Measurements from ENCODE around the gene ZNF548. TPM values are rescaled to one million over a fixed set of nuclear protein-coding genes. Genes with fewer than 3 reads are reported as not detected.

Gene ZNF548
- total RNA-seq, 1 experiment from 2014 or later = 13.0 TPM

DNA sequence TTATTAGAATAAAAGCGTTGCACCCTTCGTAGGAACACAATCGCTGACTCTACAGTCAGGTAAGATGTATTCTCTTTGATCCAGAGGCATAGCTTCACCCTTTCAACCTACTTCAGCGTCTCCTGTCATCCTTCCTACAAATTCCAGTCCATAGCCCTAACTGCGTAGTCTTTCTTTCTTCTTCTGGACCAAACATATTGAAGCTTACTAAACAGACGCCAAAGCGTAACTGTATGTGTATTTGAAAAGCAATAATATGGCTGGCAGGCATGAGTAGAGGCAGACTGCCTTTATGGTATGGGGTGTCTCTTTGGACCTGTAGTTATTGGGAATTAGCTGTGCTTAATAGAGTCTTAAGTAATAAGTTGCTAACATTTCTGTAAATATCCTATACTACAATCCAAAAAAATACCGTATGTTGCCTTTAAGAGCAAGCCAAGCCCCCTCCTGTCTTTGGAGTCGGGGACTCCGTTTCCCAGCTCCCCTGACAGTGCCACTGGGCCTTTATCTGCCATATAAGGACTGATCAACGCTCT, 392 bp upstream of the ZNF548 start:
- Histone ChIP-seq H3K9me3 (ENCODE audit: control insufficient read depth, low read depth, low read length) (no peaks in the 10 kb centered on the region), H3K27me3 (ENCODE audit: insufficient read depth, low read length) (no peaks in the 10 kb centered on the region), H3K18ac (ENCODE audit: insufficient read length, low read depth, low read length) (no peak overlapping the region), H4K8ac (replicated peaks; ENCODE audit: insufficient read length, low read depth, low read length) (no peak overlapping the region), H2BK15ac (ENCODE audit: low read depth, low read length) (no peak overlapping the region), H2AK5ac (ENCODE audit: insufficient read length, low read length) (no peak overlapping the region), H3K4me1 (ENCODE audit: insufficient read depth, low read length) (no peaks in the 10 kb centered on the region), H4K91ac (ENCODE audit: insufficient read length, low read depth, low read length) (no peak overlapping the region), H4K20me1 (ENCODE audit: control insufficient read depth, insufficient read depth, insufficient read length) (no peaks in the 10 kb centered on the region), H3K4ac (ENCODE audit: low read depth, low read length) (no peak overlapping the region), H3K9ac (ENCODE audit: extremely low read depth, insufficient read length, low read length) (no peak overlapping the region), H3K27ac (ENCODE audit: insufficient read length, low read depth, low read length) (no peak overlapping the region), H3K4me2 (ENCODE audit: insufficient read depth, insufficient read length, low read length) (peak overlapping the region; percentile 32), H2BK12ac (ENCODE audit: insufficient read length, low read depth, low read length) (no peak overlapping the region), H2BK5ac (ENCODE audit: insufficient read length, low read length) (no peak overlapping the region), H3K79me2 (ENCODE audit: insufficient read depth, low read length) (peaks cover 10% of the 10 kb centered on the region; the same call in 1 of the 2 replicates), H3K23ac (ENCODE audit: insufficient read length, low read depth, low read length) (no peak overlapping the region), H3K23me2 (ENCODE audit: insufficient read length, low read depth, low read length, poor library complexity, severe bottlenecking) (peaks cover 6% of the 10 kb centered on the region), H4K5ac (ENCODE audit: insufficient read length, low read depth, low read length) (no peak overlapping the region), H2BK120ac (ENCODE audit: low read depth, low read length, poor library complexity, severe bottlenecking) (no peak overlapping the region), H3K56ac (ENCODE audit: insufficient read length, low read depth, low read length) (no peak overlapping the region), H3K79me1 (ENCODE audit: insufficient read depth, low read depth, low read length, poor library complexity, severe bottlenecking) (no peaks in the 10 kb centered on the region), H2AFZ (ENCODE audit: low read length) (peak overlapping the region; percentile 52), H3T11ph (ENCODE audit: low read length) (no peak overlapping the region), H2BK20ac (ENCODE audit: low read depth, low read length, poor library complexity, severe bottlenecking) (no peak overlapping the region), H3K14ac (ENCODE audit: insufficient read depth, low read length) (no peak overlapping the region)
- no peak for DNase-seq
- Mint-ChIP-seq H3K9me3 (no peaks in the 10 kb centered on the region), H3K4me3 (peak overlapping the region; percentile 92 to 96), H3K36me3 (ENCODE audit: insufficient read depth in 1 of 3, low read depth in 3 of 3) (peaks cover 0 to 1% (median 0%) of the 10 kb centered on the region in 3 experiments; a peak in 1 of 7 replicates), H3K27me3 (ENCODE audit: low read depth) (peaks cover 16% of the 10 kb centered on the region), H3K27ac (peak overlapping the region in 1 of 3 experiments; percentile 22; a peak in 1 of 7 replicates), H3K4me1 (peaks cover 13% of the 10 kb centered on the region in 2 experiments)
- TF ChIP-seq, protein P1, sequence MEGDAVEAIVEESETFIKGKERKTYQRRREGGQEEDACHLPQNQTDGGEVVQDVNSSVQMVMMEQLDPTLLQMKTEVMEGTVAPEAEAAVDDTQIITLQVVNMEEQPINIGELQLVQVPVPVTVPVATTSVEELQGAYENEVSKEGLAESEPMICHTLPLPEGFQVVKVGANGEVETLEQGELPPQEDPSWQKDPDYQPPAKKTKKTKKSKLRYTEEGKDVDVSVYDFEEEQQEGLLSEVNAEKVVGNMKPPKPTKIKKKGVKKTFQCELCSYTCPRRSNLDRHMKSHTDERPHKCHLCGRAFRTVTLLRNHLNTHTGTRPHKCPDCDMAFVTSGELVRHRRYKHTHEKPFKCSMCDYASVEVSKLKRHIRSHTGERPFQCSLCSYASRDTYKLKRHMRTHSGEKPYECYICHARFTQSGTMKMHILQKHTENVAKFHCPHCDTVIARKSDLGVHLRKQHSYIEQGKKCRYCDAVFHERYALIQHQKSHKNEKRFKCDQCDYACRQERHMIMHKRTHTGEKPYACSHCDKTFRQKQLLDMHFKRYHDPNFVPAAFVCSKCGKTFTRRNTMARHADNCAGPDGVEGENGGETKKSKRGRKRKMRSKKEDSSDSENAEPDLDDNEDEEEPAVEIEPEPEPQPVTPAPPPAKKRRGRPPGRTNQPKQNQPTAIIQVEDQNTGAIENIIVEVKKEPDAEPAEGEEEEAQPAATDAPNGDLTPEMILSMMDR (conservative IDR thresholded peaks at IDR 0.05) = no peak
- no CpG with 5 or more reads among the region's 11 CpGs for WGBS (ENCODE audit: extremely low coverage, insufficient read length, low lambda C conversion rate)
